Stimulated activated naive B cell treated with anti-CD40 and anti-IgM and Interleukin-4, amounts not matched to agents 10 μg/mL and 1 μg/mL and 100 μg/mL, for 72 hours (primary cell): ENCODE data around the gene LDHD.

Source experiments
- ATAC-seq, 2 donors: fragments of 150-1000 bp; cut with Tn5 transposase; replicated peaks; 2 replicates each; pipeline ENCODE4 v1.10.0; 2021; ENCODE audit warnings: moderate library complexity in 1 of 2
- DNase-seq: peaks from one replicate; pipeline ENCODE4 v3.0.0; 2021
- H3K27ac Mint-ChIP-seq: one replicate; pipeline ENCODE4 v1.8.0; 2022; ENCODE audit warnings: mild to moderate bottlenecking, mixed read lengths
- H3K27me3 Mint-ChIP-seq, 2 donors: one replicate each; pipeline ENCODE4 v1.8.0; 2022; ENCODE audit warnings: mixed read lengths in 2 of 2
- H3K36me3 Mint-ChIP-seq, 2 donors: one replicate each; pipeline ENCODE4 v1.8.0; 2022; ENCODE audit warnings: mixed read lengths in 2 of 2, mild to moderate bottlenecking in 1 of 2
- H3K4me1 Mint-ChIP-seq, 2 donors: one replicate each; pipeline ENCODE4 v1.8.0; 2022; ENCODE audit warnings: mixed read lengths in 2 of 2, mild to moderate bottlenecking in 1 of 2
- H3K4me3 Mint-ChIP-seq, 2 donors: one replicate each; pipeline ENCODE4 v1.8.0; 2022; ENCODE audit warnings: mild to moderate bottlenecking in 2 of 2, mixed read lengths in 2 of 2, moderate library complexity in 1 of 2
- H3K9me3 Mint-ChIP-seq, 2 donors: one replicate each; pipeline ENCODE4 v1.8.0; 2022; ENCODE audit warnings: mixed read lengths in 2 of 2, mild to moderate bottlenecking in 1 of 2

Gene LDHD

DNA sequence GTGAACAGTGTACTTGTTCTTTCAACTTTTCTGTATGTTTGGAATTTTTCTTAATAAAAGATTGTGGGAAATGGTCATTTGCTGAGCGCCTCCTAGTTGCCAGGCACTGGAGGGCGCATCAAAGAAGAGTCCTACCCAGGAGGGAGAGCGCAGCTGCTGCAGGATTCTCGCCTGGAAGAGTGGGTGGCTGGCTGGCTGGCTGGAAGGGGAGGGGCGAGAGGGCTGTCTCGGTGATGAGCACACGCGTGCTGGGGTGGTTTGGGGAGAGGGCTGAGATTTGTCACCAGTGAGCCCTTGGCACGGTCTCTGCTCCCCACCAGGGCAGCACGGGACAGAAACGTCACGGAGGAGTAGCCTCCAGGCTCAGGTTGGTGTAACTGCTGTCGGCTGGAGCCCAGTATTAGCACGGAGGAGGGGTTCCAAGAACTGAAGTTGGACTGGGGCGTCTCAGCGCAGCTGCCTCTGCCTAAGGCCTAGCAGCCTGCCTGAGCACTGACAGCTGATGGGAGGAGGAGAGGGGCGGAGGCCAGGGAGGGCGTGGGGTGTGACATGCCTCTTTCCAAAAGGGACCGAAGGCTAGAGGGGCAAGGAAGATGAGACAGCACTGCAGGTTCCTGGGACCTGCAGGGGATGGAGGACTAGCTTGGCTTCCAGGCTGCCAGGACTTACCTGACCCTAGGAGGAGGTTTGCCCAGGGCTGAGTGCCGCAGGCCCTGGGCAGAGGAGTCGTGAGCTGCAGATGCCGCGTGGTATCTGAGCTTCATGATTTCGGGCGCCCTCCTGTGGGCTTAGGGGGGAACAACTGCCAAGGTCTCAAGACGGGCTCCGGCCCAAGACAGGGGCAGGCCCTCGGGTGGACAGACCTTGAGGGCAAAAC, 5.7 kb downstream of the LDHD start:
- DNase-seq, result peak; percentile 69
- H3K27ac Mint-ChIP-seq, result peak overlapping the region; percentile 38
- H3K9me3 Mint-ChIP-seq, result no peaks in the 10 kb centered on the region
- peaks cover 68 to 79% of the 10 kb centered on the region in 2 donors for H3K27me3 Mint-ChIP-seq
- ATAC-seq, result peak; percentile 70 to 75
- peaks cover 36 to 54% of the 10 kb centered on the region in 2 donors for H3K4me1 Mint-ChIP-seq
- no peaks in the 10 kb centered on the region for H3K36me3 Mint-ChIP-seq
- H3K4me3 Mint-ChIP-seq, result peak overlapping the region; percentile 51 to 61

DNA sequence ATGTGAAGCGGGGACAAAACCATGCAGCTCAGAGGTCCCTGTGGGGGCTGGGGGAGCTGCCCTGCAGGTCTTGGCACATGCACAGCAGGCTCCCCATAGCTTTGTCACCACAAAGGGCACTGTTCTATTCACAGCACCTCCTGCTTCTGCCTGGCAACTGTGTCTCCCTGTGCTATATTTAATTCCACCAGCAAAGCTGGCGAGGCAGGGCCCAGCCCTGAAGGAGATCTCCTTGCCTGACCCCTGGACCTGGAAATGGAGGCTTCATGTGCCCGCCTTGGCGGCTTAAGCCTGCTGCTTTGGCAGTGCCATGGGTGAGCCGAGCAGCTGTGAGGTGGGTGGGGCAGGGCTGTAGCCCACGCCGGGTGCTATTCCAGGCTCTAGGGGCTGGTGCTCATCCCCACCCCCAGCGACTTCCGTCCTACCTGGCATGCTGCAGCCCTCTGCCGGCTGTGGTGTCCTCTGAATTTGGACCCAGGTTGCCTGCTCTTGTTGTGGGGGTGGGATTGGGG, 6.8 kb downstream of the LDHD start:
- no peak for DNase-seq
- H3K27ac Mint-ChIP-seq, result no peak overlapping the region
- peak; percentile 29 to 40 for ATAC-seq
- H3K4me1 Mint-ChIP-seq, result peaks cover 39 to 65% of the 10 kb centered on the region in 2 donors
- no peaks in the 10 kb centered on the region for H3K9me3 Mint-ChIP-seq
- H3K27me3 Mint-ChIP-seq, result peaks cover 74 to 90% of the 10 kb centered on the region in 2 donors
- peak overlapping the region; percentile 9 to 48 for H3K4me3 Mint-ChIP-seq
- no peaks in the 10 kb centered on the region for H3K36me3 Mint-ChIP-seq

DNA sequence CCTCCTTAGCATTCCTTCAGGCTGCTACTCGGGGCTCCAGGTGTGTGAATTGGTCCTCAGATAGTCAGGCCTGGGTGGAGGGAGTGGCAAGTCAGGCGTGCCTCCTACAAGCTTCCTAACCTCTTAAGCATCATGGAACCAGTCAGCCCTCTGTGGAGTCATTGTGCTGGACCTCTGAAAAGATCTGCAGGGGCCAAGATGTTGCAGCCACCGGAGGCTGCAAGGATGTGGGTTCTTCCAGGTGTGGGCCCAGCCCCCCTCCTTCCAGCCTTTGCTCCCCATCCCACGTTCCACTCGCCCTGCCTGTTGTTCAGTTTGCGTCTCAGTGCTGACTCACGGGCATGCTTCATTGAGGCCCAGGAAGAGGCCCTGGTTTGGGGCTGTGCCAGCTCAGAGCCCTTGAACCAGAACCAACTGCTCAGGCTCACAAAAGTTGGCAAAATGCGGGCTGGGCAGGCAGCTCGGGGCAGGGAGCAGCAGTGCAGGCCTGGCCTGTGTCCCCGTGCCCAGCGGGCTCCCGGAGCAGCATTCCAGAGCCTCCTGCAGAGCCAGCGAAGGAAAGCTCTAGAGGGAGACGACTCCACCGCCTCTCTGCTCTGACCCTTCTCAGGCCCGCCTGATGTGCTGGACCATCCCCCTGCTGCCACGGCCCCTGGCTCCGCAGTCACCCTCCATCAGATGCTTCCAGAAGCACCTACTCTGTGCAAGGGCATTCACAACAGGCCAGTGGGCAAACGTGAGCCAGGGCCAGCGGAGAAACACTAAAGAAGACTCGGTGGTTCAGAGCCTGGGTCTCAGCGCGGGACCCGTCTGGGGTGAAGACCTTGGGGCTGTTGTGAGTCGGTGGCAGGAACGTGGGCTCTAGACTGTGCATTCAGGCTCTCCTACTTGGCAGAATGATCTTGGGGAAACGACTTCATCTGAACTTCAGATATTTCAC, 7.5 kb downstream of the LDHD start:
- peaks cover 82 to 97% of the 10 kb centered on the region in 2 donors for H3K27me3 Mint-ChIP-seq
- H3K9me3 Mint-ChIP-seq, result peaks cover under 1 to 4% of the 10 kb centered on the region in 2 donors
- DNase-seq (peak; percentile 59), ATAC-seq (peak; percentile 63 to 69)
- peak overlapping the region; percentile 47 to 52 for H3K4me3 Mint-ChIP-seq
- H3K36me3 Mint-ChIP-seq, result peaks cover 0 to 4% of the 10 kb centered on the region in 2 donors
- peaks cover 39 to 66% of the 10 kb centered on the region in 2 donors for H3K4me1 Mint-ChIP-seq
- H3K27ac Mint-ChIP-seq, result peak overlapping the region; percentile 52

DNA sequence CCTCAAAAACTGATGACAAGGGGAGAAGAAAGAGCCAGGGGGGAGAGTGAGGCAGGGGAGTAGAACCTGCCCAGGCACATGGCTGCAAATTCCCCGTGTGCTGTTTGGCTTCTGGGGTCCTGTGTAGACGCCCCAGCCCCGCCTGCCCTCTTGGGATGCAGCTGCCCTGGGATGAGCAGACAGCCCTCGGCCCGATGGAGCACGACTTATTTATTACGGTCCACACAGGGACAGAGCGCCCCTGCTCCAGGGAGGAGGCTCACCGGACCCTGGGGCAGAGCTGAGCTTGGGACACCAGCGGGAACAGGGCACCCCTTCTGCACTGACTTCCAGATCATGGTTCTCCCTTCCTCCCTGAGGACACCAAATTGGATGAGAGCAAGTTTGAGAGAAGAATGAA, 9.1 kb downstream of the LDHD start:
- DNase-seq (no peak), ATAC-seq (no peak)
- Mint-ChIP-seq H3K27me3 (peaks cover 83 to 92% of the 10 kb centered on the region in 2 donors), H3K36me3 (peaks cover 0 to 6% of the 10 kb centered on the region in 2 donors), H3K27ac (no peak overlapping the region), H3K9me3 (peaks cover 1 to 5% of the 10 kb centered on the region in 2 donors), H3K4me3 (no peak overlapping the region), H3K4me1 (peaks cover 38 to 64% of the 10 kb centered on the region in 2 donors)

DNA sequence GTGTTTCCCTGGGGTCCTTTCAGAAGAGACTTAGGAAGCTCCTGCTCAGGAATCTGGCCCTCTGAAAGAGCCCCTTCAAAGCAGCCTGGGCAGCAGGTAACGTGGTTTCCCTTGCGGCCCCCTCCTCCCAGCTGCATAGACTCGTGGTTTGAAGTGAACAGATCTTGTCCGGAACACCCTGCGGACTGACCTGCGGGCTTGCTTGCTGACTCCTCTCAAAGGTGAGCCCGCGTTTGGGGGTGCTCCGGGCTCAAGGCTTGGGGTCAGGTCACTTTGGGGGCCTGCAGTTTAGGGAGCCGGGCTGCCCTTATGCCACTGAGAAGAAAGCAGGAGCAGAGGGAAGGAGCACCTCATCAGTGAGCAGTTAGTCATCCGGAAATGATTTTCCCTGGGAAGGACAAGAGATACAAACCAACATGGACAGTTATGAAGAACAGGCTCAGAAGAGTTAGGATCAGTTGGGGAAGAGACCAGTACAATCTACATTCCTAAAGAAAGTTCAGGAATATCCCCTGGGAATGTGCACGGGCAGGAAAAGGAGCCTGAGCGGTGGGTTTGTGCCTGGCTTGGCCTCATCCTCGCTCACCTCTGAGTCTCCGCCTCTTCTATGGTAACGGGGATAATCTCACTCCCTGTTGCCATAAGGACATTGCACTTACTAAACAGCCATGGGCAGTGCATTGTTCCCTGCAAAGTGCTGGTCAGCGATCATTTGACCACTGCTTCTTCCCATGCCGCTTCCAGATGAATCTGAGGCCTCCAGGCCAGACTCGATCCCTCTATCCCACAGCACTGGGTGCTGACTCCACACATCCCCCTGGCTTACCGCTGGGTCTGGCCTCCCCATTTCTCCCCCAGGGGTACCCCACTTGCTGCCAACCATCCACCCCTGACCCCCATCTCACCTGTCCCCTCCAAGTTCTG, 10.0 kb downstream of the LDHD start:
- peaks cover 1 to 5% of the 10 kb centered on the region in 2 donors for H3K9me3 Mint-ChIP-seq
- DNase-seq, result no peak
- H3K4me3 Mint-ChIP-seq, result no peak overlapping the region
- no peak for ATAC-seq
- H3K27ac Mint-ChIP-seq, result no peak overlapping the region
- peaks cover 81 to 92% of the 10 kb centered on the region in 2 donors for H3K27me3 Mint-ChIP-seq
- peaks cover 33 to 55% of the 10 kb centered on the region in 2 donors for H3K4me1 Mint-ChIP-seq
- H3K36me3 Mint-ChIP-seq, result peaks cover 0 to 6% of the 10 kb centered on the region in 2 donors

DNA sequence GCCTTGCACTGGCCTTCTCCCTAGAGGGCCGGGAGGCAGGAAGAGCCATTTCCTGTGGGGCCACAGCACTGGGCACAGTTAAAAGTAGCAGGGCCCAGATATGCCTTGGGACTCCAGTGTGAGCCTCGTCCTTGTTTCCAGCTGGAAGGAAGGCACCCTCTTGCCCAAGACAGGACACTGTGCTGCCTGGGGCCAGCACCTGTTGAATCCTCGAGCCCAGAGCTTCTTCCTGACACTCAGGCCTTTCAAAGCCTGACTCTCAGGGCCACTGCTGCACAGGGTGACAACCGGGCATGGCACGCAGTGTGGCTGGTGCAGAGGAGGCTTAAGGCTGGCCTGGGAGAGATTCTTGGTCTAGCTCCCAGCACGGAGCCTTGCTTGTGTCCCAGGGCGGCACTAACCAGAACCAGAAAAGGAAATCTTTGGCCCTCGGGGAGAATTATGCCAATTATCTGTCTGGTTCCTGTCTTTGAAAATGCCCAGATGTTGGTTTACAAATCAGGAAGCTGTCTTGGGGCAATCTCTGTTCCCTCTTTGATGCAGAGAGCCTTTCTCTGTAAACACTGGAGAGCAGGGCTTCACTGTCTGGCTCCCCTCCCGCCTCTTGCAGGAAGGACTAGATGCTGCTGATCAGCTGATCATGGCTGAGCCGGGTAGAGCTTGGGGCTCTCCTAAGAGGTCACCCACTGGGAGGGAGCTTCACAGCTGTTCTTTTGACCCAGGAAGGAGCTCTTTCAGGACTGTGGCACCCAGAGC, 11.1 kb downstream of the LDHD start:
- H3K9me3 Mint-ChIP-seq, result peaks cover 1 to 5% of the 10 kb centered on the region in 2 donors
- no peak overlapping the region for H3K27ac Mint-ChIP-seq
- H3K4me3 Mint-ChIP-seq, result no peak overlapping the region
- ATAC-seq (peak; percentile 37 to 48), DNase-seq (no peak)
- H3K4me1 Mint-ChIP-seq, result peaks cover 25 to 44% of the 10 kb centered on the region in 2 donors
- H3K27me3 Mint-ChIP-seq, result peaks cover 72 to 92% of the 10 kb centered on the region in 2 donors
- peaks cover 0 to 6% of the 10 kb centered on the region in 2 donors for H3K36me3 Mint-ChIP-seq

DNA sequence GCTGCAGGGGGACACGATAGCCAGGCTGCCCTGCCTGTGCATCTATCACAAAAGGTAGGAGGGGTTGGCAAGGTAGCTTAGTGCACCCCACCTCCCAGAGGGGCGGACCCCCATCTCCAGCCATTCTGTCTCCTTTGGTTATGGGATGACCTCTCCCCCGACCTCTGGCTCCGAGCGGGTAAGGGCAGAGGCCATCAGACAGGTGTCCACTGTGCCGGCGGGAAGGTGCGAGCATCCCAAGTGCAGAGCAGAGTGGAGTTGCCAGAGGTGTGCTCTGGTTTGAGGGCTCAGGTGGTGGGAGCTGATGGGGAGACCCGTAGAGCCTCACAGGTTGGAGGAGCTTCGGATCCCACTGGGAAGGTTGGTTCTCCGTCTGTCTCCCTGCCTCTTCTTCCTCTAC, 11.7 kb downstream of the LDHD start:
- Mint-ChIP-seq H3K4me1 (peaks cover 22 to 42% of the 10 kb centered on the region in 2 donors), H3K27me3 (peaks cover 72 to 92% of the 10 kb centered on the region in 2 donors), H3K27ac (no peak overlapping the region), H3K9me3 (peaks cover 1 to 5% of the 10 kb centered on the region in 2 donors), H3K36me3 (peaks cover 0 to 6% of the 10 kb centered on the region in 2 donors), H3K4me3 (no peak overlapping the region)
- ATAC-seq (no peak), DNase-seq (no peak)

DNA sequence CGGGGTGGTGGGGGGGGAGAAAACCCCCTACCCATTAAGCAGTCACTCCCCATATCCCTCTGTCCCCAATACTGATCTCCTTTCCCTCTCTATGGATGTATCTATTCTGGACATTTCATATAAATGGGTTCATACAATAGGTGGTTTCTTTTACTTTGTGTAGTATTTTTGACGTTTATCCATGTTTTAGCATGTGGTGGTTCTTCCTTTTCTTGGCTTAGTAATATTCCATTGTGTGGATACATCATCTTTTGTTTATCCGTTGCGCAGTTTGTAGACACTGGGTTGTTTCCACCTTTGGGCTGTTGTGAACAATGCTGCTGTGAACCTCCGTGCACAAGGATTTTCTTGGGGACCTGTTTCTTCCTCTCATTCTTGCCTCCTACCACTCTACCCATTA, 12.6 kb downstream of the LDHD start:
- peaks cover 0 to 6% of the 10 kb centered on the region in 2 donors for H3K36me3 Mint-ChIP-seq
- ATAC-seq (no peak), DNase-seq (no peak)
- H3K27me3 Mint-ChIP-seq, result peaks cover 69 to 85% of the 10 kb centered on the region in 2 donors
- H3K4me3 Mint-ChIP-seq, result no peak overlapping the region
- H3K9me3 Mint-ChIP-seq, result peaks cover 1 to 5% of the 10 kb centered on the region in 2 donors
- peaks cover 20 to 42% of the 10 kb centered on the region in 2 donors for H3K4me1 Mint-ChIP-seq
- no peak overlapping the region for H3K27ac Mint-ChIP-seq

DNA sequence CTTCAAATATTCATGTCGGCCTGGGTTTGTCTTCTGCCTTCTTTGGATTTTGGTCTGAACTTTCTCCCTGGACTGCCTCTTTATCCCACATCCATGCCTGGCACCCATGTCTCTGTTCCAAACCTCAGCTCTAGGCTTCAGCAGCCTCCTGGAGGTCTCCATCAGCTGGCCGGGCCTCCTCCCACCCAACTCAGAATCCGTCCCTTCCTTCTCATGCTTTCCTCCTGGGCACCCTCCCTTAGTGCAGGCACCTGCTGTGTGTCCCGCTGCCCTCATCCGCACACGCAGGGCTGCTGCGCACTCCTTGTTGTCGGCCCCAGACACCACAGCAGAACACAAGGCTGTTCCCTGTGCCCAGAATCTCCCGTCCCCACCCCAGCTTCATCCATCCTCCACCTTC, 14.0 kb downstream of the LDHD start:
- no peak for ATAC-seq
- H3K36me3 Mint-ChIP-seq, result peaks cover 0 to 6% of the 10 kb centered on the region in 2 donors

DNA sequence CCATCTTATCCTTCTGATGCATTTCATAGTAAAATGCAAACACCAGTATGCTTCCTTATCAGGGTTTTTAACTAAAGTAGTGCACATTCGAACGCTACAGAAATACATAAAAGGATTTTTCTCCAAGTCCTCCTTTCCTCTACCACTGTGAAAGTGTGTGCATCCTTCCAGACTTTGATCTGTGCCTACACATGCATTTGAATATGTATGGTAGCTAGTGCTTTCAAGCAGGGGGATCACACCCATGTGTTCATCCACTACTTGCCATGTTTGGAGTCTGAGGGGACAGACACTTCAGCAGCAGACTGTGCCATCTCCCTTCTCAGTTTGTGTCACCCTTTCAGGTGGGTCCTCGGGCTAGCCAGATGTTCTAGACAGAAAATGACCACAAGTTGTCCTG, 14.9 kb downstream of the LDHD start:
- H3K4me1 Mint-ChIP-seq, result peaks cover 25 to 44% of the 10 kb centered on the region in 2 donors

More for the DNA sequence above, 14.0 kb downstream of the LDHD start:
- peaks cover 1 to 5% of the 10 kb centered on the region in 2 donors for H3K9me3 Mint-ChIP-seq
- H3K27ac Mint-ChIP-seq, result no peak overlapping the region
- no peak overlapping the region for H3K4me3 Mint-ChIP-seq
- peaks cover 24 to 44% of the 10 kb centered on the region in 2 donors for H3K4me1 Mint-ChIP-seq
- no peak for DNase-seq
- peaks cover 63 to 78% of the 10 kb centered on the region in 2 donors for H3K27me3 Mint-ChIP-seq

DNA sequence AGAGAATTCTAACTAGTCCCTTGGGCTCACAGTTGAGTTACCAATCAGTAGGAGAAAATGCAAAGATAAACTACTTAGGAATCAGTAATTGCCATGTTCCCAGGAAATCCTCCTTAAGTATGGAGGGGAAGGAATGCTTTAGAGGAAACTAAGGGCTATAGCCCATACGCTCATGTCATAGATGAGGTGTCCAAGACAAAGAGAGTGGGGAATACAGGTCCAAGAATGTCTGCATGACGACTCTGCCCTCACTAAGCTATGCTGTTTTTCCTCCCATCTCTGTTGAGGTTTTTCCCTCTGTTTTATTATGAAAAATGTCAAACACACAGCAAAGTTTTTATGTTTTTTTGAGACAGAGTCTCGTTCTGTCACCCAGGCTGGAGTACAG, 16.0 kb downstream of the LDHD start:
- ATAC-seq (no peak), DNase-seq (no peak)
- Mint-ChIP-seq H3K4me3 (no peak overlapping the region), H3K27ac (no peak overlapping the region), H3K36me3 (peaks cover 0 to 6% of the 10 kb centered on the region in 2 donors), H3K4me1 (peaks cover 23 to 34% of the 10 kb centered on the region in 2 donors), H3K27me3 (peaks cover 60 to 73% of the 10 kb centered on the region in 2 donors), H3K9me3 (peaks cover 1 to 5% of the 10 kb centered on the region in 2 donors)

More for the DNA sequence above, 14.9 kb downstream of the LDHD start:
- no peak overlapping the region for H3K4me3 Mint-ChIP-seq
- DNase-seq (no peak), ATAC-seq (no peak)
- peaks cover 61 to 74% of the 10 kb centered on the region in 2 donors for H3K27me3 Mint-ChIP-seq
- peaks cover 0 to 6% of the 10 kb centered on the region in 2 donors for H3K36me3 Mint-ChIP-seq
- H3K27ac Mint-ChIP-seq, result no peak overlapping the region
- H3K9me3 Mint-ChIP-seq, result peaks cover 1 to 5% of the 10 kb centered on the region in 2 donors

DNA sequence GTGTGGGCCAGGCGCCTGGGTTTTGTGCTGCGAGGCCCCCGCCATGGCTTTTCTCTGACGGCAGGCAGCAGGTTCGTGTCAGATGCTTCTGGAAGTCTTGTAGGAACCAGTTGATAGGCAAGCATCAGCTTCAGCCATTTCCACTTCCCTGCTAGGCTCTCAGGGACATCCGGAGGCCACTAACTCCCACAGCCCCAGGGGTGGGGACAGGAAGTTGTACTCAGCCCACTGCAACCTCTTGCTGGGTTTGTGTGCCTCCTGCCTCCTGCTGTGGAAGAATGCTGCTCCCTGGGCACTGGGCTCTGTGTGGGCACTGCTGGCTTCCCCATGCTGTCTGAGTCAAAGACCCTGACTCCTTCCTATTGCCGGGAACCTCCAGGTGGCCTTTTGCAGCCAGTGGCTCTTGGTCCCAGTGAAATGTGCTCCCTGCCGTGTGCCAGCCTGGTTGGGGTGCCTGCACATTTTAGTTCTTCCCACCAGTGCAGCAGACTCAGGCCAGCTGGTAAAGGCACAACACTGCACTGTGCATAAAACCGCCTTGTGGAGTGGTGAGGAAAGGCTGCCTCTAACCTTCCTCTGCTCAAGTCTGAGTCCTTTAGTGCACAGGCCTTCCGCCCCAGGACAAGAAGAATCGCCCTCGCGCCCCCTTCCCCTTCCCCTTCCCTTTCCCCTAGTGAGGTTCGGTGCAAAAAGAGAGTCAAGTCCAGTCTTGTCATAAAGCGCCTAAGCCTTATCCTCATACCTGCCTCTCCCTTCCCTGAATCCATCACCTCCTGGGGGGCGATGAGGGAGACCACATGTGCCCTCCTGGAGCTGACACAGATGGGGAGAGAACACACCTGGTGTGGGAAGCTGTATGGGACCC, 16.6 kb downstream of the LDHD start:
- Mint-ChIP-seq H3K4me3 (no peak overlapping the region), H3K27me3 (peaks cover 61 to 70% of the 10 kb centered on the region in 2 donors), H3K27ac (no peak overlapping the region), H3K4me1 (peaks cover 23 to 28% of the 10 kb centered on the region in 2 donors), H3K9me3 (peaks cover 1 to 5% of the 10 kb centered on the region in 2 donors), H3K36me3 (peaks cover 0 to 6% of the 10 kb centered on the region in 2 donors)
- DNase-seq (no peak), ATAC-seq (peak; percentile 35 to 49)
